Right lobe of liver (tissue), 4 donors: ENCODE data around the gene C16orf87.

Experiments used
- CTCF ChIP-seq, 4 donors: fragments of 200-600 bp in 3 of 4; fragments of 450-650 bp in 1 of 4; IDR thresholded peaks; one replicate each; pipeline versions ENCODE4 v1.5.1 to v1.8.0; 2016 to 2022; ENCODE audit warnings: antibody characterized with exemption in 4 of 4, mild to moderate bottlenecking in 2 of 4
- POLR2A ChIP-seq: fragments of 450-650 bp; IDR thresholded peaks from one replicate; pipeline ENCODE4 v1.6.1; 2017; ENCODE audit warnings: antibody characterized with exemption, mild to moderate bottlenecking
- donor health status: DM: no; HTN: no; CAD: no.
- donor health status: DM: no; HTN: no; CAD: no.
- donor health status: DM: no; HTN: yes; CAD: no.

- TF ChIP-seq CTCF (IDR thresholded peaks at IDR 0.05) = no peak
- TF ChIP-seq POLR2A = no peak
These were observed 5.9 kb upstream of the C16orf87 start for GRCh38 chr16:46836534-46837530.
